Ovary (tissue), 3 donors: ENCODE results near the gene TIGAR.

Experiments used
- CTCF ChIP-seq, 3 donors: fragments of 450-650 bp in 2 of 3; fragments of 200-600 bp in 1 of 3; IDR thresholded peaks; one replicate each; pipeline versions ENCODE4 v1.5.1 to v1.8.0; 2016 to 2022; ENCODE audit warnings: antibody characterized with exemption in 3 of 3, mild to moderate bottlenecking in 1 of 3
- EP300 ChIP-seq: sonication (generic); formaldehyde crosslinking; IDR thresholded peaks from one replicate; pipeline ENCODE4 v1.6.1; 2017; ENCODE audit warnings: antibody characterized with exemption
- POLR2A ChIP-seq: fragments of 450-650 bp; IDR thresholded peaks from one replicate; pipeline ENCODE4 v1.6.1; 2017; ENCODE audit warnings: antibody characterized with exemption, mild to moderate bottlenecking, moderate library complexity
- donor health status: DM: no; HTN: no; CAD: no.

- TF ChIP-seq CTCF (IDR thresholded peaks at IDR 0.05) (no peak), POLR2A (no peak), EP300 (no peak)
Observed at GRCh38 chr12:4303750-4304149, 17.3 kb upstream of the TIGAR start.
